Cardiac septum (tissue), 1 donor: ENCODE measurements around the gene SPON2. TPM values are rescaled to one million over a fixed set of nuclear protein-coding genes. Genes with fewer than 3 reads are reported as not detected.

ENCODE experiments used
- DNase-seq: peaks from one replicate; pipeline ENCODE4 v3.0.0-alpha.2; 2020; ENCODE audit warnings: low spot score
- intact Hi-C: fragments of 100-400 bp; cut with DNase I; formaldehyde crosslinking; loops from one replicate; pipeline ENCODE4 v1.14.0; 2022
- total RNA-seq: library from RNA; stranded (reverse); fragmentation: NEBNext Ultra II Directional; extraction: Animal tissue kit (Norgen Biotek cat#: 25700); gene quantifications from one replicate; pipeline ENCODE4 v1.2.1, GENCODE V29; 2021
- donor health status: DM: no; HTN: no; CAD: no.

Gene SPON2
- total RNA-seq, 1 donor from 2014 or later: 19.8 TPM

GRCh38 chr4:1210241-1210841 lies 38.0 kb upstream of the SPON2 start:
- DNase-seq: no peak
- intact Hi-C loops: loop anchor here (2.0 kb wide), 1 partner anchor 34 kb away; no protein-coding TSS in a partner anchor

- DNase-seq: peak; percentile 89
- intact Hi-C loops: loop anchor here (2.0 kb wide), 2 partner anchors 15 to 35 kb away; no protein-coding TSS in a partner anchor
Observed at GRCh38 chr4:1209821-1210220, 37.4 kb upstream of the SPON2 start.

DNA sequence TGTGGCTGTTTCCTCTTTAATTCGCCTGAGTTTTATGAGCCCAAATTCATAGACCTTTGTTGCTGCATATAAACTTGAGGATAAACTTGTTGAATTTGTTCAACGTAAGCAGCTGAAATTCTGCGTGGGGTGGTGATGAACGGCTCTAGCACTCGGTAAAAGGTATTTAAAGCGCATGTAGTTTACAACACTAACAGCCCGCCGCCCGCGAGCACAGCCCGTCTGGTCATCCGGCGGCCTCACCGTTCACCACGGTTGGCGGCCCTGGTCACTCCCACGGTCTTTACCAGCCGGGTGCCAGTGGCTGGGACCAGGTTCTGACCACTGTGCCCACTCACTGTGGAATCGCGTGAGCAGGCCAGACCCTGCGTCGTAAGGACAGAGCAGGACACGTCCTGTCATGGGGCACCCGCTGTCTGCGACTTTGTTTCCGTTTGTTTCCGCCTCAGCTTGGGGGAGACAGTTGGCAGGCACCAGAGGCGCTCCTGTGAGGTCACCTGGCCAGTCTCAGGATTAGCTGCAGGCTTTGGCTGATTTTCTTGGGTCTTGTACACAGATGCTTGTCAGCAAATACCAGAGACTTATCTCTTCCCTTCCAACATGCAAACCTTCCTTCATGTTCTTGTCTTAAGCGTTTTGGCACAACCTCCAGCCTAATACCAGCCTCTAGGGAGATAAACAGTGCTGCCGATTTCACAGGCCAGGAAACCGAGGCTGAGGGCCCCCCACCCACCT lies 36.8 kb upstream of the SPON2 start:
- DNase-seq: no peak
- intact Hi-C loops: loop anchor here (2.0 kb wide), 1 partner anchor 14 kb away; no protein-coding TSS in a partner anchor

DNA sequence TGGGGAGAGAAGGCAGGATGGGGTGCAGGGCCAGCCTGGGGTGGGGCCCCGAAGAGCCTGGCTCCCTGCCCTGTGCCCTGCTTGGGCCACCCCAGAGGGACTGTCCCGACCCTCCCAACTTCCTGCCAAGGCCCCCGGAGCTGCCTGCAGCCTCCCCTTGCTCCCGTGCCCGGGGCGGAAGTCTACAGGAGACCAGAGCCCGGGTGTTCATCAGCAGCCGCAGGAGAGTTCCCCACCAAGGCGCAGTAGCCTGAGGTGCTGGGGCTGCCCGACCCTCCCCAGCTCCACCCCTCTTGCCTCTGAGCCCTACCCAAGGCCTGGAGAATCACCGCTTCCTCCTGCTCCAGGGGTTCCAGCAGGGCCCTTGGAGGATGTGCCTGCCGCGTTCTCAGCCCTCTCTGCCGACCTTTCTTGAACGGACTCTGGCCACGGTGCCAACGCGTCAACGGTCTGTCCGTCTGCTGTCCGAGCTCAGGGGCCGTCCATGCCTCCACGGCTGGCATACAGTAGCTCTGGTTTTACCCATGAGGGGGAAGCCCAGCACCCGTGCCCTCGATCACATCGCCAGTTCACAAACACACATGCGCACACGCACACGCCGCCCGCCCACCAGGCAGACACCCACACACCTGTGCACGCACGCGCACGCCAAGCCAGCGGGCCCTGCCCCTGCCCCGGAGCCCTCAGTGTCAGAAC lies 36.0 kb upstream of the SPON2 start:
- DNase-seq: no peak
- intact Hi-C loops: loop anchor here (2.0 kb wide), 1 partner anchor 14 kb away; no protein-coding TSS in a partner anchor

GRCh38 chr4:1207603-1208265 lies 35.4 kb upstream of the SPON2 start:
- intact Hi-C loops: loop anchor here (2.0 kb wide), 1 partner anchor 13 kb away; no protein-coding TSS in a partner anchor
- peak; percentile 77 for DNase-seq

- intact Hi-C loops: no loop called here
- peak; percentile 76 for DNase-seq
Observed at GRCh38 chr4:1207157-1207470, 34.7 kb upstream of the SPON2 start.

DNA sequence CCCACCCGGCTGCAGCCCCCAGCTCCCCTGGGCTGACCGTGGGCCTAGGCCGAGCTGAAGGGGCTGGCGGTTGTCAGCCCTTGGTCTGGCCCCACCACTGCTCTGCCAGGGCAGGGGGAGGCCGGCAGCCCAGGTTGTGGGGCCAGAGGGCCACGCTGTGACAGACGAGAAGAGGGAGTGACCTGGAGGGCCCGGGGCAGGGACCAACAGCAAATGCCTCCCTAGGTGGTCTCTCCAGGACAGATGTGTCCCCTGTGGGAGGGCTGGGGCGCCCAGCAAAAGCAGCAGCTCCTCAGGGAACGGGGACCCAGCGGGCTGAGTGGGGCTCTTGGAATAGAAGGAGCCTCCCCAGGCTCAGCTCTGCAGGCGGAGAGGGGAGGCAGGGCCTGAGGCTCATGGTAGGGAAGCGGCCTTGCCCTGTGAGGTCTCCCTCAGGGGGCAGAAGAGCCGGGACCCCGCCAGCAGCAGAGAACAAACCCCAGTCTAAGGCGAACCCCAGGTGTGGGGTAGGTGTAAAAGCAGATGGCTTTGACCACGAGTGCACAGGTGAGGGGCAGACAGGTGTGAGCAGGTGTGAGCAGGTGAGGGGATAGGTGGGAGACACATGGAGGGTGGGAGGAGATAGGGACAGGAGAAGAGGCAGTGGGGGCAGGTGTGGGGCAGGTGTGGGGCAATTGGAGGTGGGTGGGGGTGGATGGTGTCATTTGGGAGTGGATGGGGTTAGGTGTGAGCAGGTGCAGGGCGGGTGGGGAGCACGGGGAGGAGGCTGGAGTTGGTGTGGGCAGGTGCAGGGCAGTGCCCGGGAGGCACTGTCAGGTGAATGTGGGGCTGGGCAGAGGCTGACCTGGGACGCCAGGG lies 34.1 kb upstream of the SPON2 start:
- intact Hi-C loops: no loop called here
- DNase-seq: no peak

DNA sequence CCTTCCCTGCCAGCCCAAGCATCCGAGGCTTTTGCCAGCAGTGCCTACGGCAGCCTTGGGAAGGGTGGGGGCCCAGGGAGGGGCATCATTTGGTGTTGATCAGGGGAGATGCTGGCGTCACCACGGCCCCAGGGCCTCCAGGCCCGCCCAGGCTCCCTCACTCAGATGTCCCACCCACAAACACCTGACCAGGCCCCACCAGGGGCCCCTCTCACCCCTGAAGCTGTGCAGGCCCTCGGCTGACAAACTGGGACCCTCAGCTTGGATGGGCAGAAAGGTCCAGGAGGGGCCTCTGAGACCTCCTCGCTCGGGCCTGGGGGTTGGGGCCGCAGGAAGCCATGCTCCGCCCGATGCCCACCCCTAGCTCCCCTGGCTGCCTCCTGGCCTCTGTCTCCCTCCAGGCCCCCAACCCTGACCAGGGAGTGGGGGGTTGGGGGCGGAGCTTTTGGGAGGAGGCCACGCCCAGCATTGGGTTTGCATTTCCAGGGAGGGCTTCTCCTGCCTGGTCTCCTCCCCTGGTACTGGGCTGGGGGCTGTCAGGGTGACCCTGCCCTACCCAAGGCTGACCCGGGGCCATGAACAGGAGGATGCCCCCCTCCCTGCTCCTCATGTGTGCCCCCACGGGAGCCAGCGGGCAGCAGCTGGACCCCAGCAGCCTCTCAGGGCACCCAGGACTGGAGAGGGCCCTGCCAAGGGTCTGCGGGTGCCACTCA lies 33.4 kb upstream of the SPON2 start:
- intact Hi-C loops: no loop called here
- DNase-seq: peak; percentile 71

DNA sequence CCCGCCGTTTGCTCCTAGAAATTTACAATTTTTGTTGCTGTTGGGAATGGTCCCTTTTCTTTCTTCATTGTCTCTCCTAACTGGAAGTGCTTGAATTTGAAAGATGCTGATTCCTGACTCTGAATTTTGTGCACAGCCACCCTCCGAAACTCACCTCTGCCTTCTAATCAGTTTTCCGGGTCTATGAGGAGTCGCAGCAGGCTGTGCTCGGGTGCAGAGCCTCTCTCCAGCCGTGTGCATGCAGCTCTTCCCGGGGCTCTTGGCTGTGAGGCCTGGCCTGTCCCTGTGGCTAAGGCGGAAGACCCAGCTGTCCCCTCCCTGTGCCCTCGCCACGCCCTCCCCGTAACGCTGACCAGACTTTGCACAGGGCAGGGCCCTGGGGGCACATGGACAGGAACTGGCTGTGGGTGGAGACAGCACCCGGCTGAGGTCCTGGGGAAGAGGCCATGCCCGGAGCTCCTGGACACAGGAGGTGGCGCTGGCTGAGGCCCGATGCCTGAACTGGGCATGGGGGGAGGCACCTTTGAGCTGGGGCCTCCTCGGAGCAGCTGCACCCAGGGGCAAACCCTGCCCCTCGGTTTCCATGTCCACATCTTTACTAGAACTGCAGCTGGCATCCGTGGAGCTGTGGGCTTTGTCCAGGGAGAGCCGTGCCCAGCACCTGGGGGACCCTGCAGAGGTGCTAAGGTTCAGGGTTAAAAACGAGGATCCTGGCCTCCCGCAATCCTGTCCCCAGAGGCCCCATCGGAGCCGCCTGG lies 32.6 kb upstream of the SPON2 start:
- intact Hi-C loops: no loop called here

DNA sequence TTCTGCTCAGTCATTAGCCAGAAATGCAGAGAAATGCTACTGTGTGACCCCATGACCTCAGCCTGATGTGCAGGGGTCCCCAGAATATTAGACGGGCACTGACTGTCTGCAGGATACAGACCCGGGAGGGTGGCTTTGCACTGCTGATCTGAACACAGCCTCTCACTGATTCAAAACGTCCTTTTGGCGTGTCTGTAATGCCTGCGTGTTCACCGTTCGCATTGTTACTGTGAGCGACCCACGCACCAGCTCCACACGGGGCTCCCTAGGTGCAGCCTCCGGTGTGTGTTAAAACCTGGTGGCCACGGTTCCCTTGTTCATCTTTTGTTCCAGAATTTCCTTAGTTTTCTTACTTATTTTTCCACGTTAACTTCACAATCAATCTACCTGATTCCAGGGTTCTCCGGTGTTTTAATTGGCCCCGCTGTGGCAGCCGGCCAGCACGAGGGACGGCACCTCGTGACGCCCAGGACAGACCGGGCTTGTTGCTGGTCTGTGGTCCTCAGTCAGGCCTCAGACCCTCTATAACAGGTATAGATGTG lies 32.0 kb upstream of the SPON2 start:
- intact Hi-C loops: no loop called here
- DNase-seq: peak; percentile 46

More for the DNA sequence above, 32.6 kb upstream of the SPON2 start:
- DNase-seq: peak; percentile 55

GRCh38 chr4:1203026-1203616 lies 30.7 kb upstream of the SPON2 start:
- peak; percentile 54 for DNase-seq
- intact Hi-C loops: no loop called here

DNA sequence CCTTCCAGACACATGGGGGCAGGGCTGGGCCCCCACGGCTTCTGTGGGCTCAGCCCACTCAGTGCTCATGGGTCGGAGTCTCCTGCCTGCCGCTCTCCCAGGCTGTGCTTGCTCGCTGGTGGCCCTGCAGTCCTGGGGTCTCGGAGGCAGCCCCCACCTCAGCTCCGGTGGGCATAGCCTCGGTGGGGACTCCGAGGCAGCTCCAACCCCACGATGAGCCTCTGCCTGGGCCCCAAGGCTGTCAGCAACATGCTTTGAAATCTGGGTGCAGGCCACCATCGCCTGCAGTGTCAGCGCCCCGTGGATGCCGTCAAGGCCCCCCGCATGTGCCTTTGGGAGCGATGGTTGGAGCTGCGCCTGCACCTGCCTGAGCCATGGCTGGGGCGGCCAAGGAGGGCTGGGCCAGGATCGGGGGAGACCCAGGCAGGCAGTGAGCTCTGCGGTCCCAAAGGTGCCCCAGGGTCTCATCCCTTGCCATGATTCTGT lies 30.2 kb upstream of the SPON2 start:
- peak; percentile 75 for DNase-seq
- intact Hi-C loops: no loop called here

- DNase-seq: peak; percentile 78
- intact Hi-C loops: no loop called here
Observed at GRCh38 chr4:1201851-1202525, 29.6 kb upstream of the SPON2 start.

DNA sequence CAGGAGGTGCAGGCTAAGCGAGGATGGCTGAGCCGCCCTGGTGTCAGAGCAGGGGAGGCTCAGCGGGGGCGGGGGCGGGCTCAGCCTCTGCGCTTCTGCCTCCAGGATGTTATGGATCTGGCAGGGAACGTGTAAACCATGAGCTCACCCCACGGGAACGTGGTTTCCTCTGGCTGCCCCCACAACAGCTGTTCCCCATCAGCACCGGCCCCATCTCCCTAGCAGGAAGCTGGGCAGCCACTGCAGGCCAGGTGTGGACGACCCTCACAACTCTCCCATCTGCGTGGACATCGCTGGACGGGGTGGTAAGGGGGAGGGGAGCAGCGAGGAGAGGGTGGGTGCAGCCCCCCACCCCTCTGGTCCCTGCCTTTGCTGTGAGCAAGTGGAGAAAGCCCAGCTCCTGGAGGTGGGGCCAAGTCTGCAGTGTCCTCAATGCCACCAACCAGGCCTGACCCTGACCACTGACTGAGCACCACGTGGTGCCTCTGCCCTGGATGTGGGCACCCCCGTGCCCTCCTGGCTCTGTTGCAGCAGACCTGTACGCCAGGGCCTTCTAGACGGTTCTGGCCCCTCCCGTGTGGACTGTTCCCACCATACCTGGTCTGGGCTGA lies 28.1 kb upstream of the SPON2 start:
- intact Hi-C loops: no loop called here
- peak; percentile 77 for DNase-seq

- intact Hi-C loops: no loop called here
- DNase-seq: peak; percentile 67
Observed at GRCh38 chr4:1199556-1200331, 27.4 kb upstream of the SPON2 start.
